A549 (cell line): Measurements from ENCODE around the gene RPGR. TPM values are rescaled to one million over a fixed set of nuclear protein-coding genes. Genes with fewer than 3 reads are reported as not detected.
A peak's percentile ranks its signal among the peaks of the same experiment; 100 is the strongest.

Experiments
- ATAC-seq, 2 experiments: fragments of 200-7000 bp in 1 of 2; fragments of >200 bp in 1 of 2; cut with Nextera tagmentation in 1 of 2; cut with Tn5 transposase in 1 of 2; 3 replicates each; pipeline versions ENCODE4 v1.8.0 to v1.9.1; 2018 to 2020; ENCODE audit warnings: mild to moderate bottlenecking in 1 of 2, moderate library complexity in 1 of 2
- CTCF ChIA-PET: fragments of 300-600 bp; sonication (Branson Sonifier 250); formaldehyde crosslinking; extraction: SDS; loops from one replicate; lab custom pipeline; 2021; ENCODE audit warnings: antibody characterized with exemption, inconsistent platforms; lab: Yijun Ruan, JAX
- POLR2A ChIA-PET: fragments of 350-600 bp; formaldehyde crosslinking; extraction: SDS; loops from one replicate; lab custom pipeline; 2021; ENCODE audit warnings: antibody characterized with exemption, inconsistent platforms; lab: Yijun Ruan, JAX
- DNase-seq, 2 experiments: peaks; one replicate each; pipeline versions ENCODE4 v3.0.0 to v3.0.0-alpha.2; 2011 to 2016; ENCODE audit warnings: low read depth in 1 of 2, low spot score in 1 of 2
- FAIRE-seq: peaks from 2 replicates; lab custom pipeline; 2011; peaks lifted over from hg19 to GRCh38; lab: Jason Lieb, UNC
- H3K27ac ChIP-seq, 2 experiments: fragments of >200 bp; sonication (Bioruptor Twin); formaldehyde crosslinking; 3 replicates each; pipeline ENCODE4 v1.5.1; 2016 to 2017
- H3K4me1 ChIP-seq: fragments of >200 bp; sonication (Bioruptor Twin); formaldehyde crosslinking; 3 replicates; pipeline ENCODE4 v1.6.1; 2016
- H3K4me2 ChIP-seq: fragments of >200 bp; sonication (Bioruptor Twin); formaldehyde crosslinking; 3 replicates; pipeline ENCODE4 v1.6.1; 2016
- H3K4me3 ChIP-seq: fragments of >200 bp; sonication (Bioruptor Twin); formaldehyde crosslinking; 3 replicates; pipeline ENCODE4 v1.5.1; 2016
- H3K9me3 ChIP-seq: fragments of >200 bp; sonication (Bioruptor Twin); formaldehyde crosslinking; 3 replicates; pipeline ENCODE4 v1.6.1; 2016
- BCL3 ChIP-seq: fragments of >200 bp; sonication (Bioruptor Twin); formaldehyde crosslinking; IDR thresholded peaks from 3 replicates; pipeline ENCODE4 v1.6.1; 2016
- CBX2 ChIP-seq: fragments of 200-600 bp; sonication (generic); IDR thresholded peaks from 2 replicates; pipeline ENCODE4 v1.6.1; 2016; ENCODE audit warnings: low read depth, mild to moderate bottlenecking, borderline replicate concordance
- CBX8 ChIP-seq: fragments of 200-600 bp; sonication (generic); IDR thresholded peaks from 2 replicates; pipeline ENCODE4 v1.6.1; 2016
- EHMT2 ChIP-seq: fragments of 200-600 bp; sonication (generic); IDR thresholded peaks from 2 replicates; pipeline ENCODE4 v1.6.1; 2016; ENCODE audit warnings: antibody characterized with exemption, low read depth, mild to moderate bottlenecking, moderate library complexity
- ELK1 ChIP-seq: fragments of 150-350 bp; IDR thresholded peaks from 2 replicates; pipeline ENCODE4 v1.6.1; 2014; ENCODE audit warnings: low read depth, mild to moderate bottlenecking, low read length
- EP300 ChIP-seq, 2 experiments: fragments of >200 bp; sonication (Bioruptor Twin); formaldehyde crosslinking; IDR thresholded peaks; 2 replicates in 1 of 2; 3 replicates in 1 of 2; pipeline ENCODE4 v1.6.1; 2016 to 2017
- ESRRA ChIP-seq: fragments of 150-350 bp; IDR thresholded peaks from 2 replicates; pipeline ENCODE4 v1.6.1; 2014; ENCODE audit warnings: mild to moderate bottlenecking, low read length, borderline replicate concordance
- FOSB ChIP-seq: fragments of 250-450 bp; sonication (Bioruptor Pico); IDR thresholded peaks from 2 replicates; pipeline ENCODE4 v1.5.0; 2020; ENCODE audit warnings: mild to moderate bottlenecking, moderate library complexity
- FOSL2 ChIP-seq, 2 experiments: fragments of 450-650 bp in 1 of 2; fragments of >200 bp in 1 of 2; sonication (Bioruptor Twin) in 1 of 2; formaldehyde crosslinking; IDR thresholded peaks; 2 replicates each; pipeline versions ENCODE4 v1.5.0 to v1.6.1; 2016 to 2020; ENCODE audit warnings: mild to moderate bottlenecking in 1 of 2, moderate library complexity in 1 of 2
- FOXS1 ChIP-seq: fragments of 250-450 bp; sonication (Bioruptor Pico); IDR thresholded peaks from 2 replicates; pipeline ENCODE4 v1.5.0; 2020; ENCODE audit warnings: mild to moderate bottlenecking, moderate library complexity
- HES2 ChIP-seq: fragments of >200 bp; sonication (Bioruptor Twin); formaldehyde crosslinking; IDR thresholded peaks from 2 replicates; pipeline ENCODE4 v1.6.1; 2016
- HOXA7 ChIP-seq: fragments of 250-450 bp; sonication (Bioruptor Pico); IDR thresholded peaks from 2 replicates; pipeline ENCODE4 v1.5.0; 2020; ENCODE audit warnings: mild to moderate bottlenecking, moderate library complexity
- HOXB5 ChIP-seq: fragments of 250-450 bp; sonication (Bioruptor Pico); IDR thresholded peaks from 2 replicates; pipeline ENCODE4 v1.5.0; 2020; ENCODE audit warnings: mild to moderate bottlenecking, moderate library complexity
- JUNB ChIP-seq: fragments of >200 bp; sonication (Bioruptor Twin); formaldehyde crosslinking; IDR thresholded peaks from 2 replicates; pipeline ENCODE4 v1.6.1; 2016
- MAX ChIP-seq: IDR thresholded peaks from 2 replicates; pipeline ENCODE4 v1.6.1; 2012
- NPAS2 ChIP-seq: fragments of 250-450 bp; sonication (Bioruptor Pico); IDR thresholded peaks from 2 replicates; pipeline ENCODE4 v1.8.0; 2022; ENCODE audit warnings: mild to moderate bottlenecking, moderate library complexity, borderline replicate concordance
- NR3C1 ChIP-seq: fragments of >200 bp; sonication (Bioruptor Twin); formaldehyde crosslinking; IDR thresholded peaks from 3 replicates; pipeline ENCODE4 v1.6.1; 2017
- PBX3 ChIP-seq: IDR thresholded peaks from 2 replicates; pipeline ENCODE4 v1.6.1; 2012
- PHF8 ChIP-seq: fragments of 200-600 bp; sonication (generic); IDR thresholded peaks from 2 replicates; pipeline ENCODE4 v1.6.1; 2016; ENCODE audit warnings: low read depth, mild to moderate bottlenecking, antibody characterized with exemption, moderate library complexity, borderline replicate concordance
- RARB ChIP-seq: fragments of 250-450 bp; sonication (Bioruptor Pico); IDR thresholded peaks from 2 replicates; pipeline ENCODE4 v1.8.0; 2021; ENCODE audit warnings: mild to moderate bottlenecking, moderate library complexity
- RCOR1 ChIP-seq: fragments of 150-350 bp; IDR thresholded peaks from 2 replicates; pipeline ENCODE4 v1.6.1; 2014; ENCODE audit warnings: antibody characterized with exemption, low read length, low read depth
- RFX5 ChIP-seq: fragments of 450-650 bp; IDR thresholded peaks from 2 replicates; pipeline ENCODE4 v1.7.1; 2014; ENCODE audit warnings: antibody characterized with exemption, mild to moderate bottlenecking, moderate library complexity
- RNF2 ChIP-seq: fragments of 200-600 bp; sonication (generic); IDR thresholded peaks from 2 replicates; pipeline ENCODE4 v1.6.1; 2016; ENCODE audit warnings: low read depth, mild to moderate bottlenecking, antibody characterized with exemption, moderate library complexity, borderline replicate concordance
- SMC3 ChIP-seq: fragments of >200 bp; sonication (Bioruptor Twin); formaldehyde crosslinking; IDR thresholded peaks from 3 replicates; pipeline ENCODE4 v1.6.1; 2018; ENCODE audit warnings: inconsistent platforms
- USF2 ChIP-seq: fragments of 450-650 bp; IDR thresholded peaks from 2 replicates; pipeline ENCODE4 v1.6.1; 2014; ENCODE audit warnings: antibody characterized with exemption
- ZC3H11A ChIP-seq: fragments of 450-650 bp; IDR thresholded peaks from 2 replicates; pipeline ENCODE4 v1.6.1; 2014; ENCODE audit warnings: antibody characterized with exemption, mild to moderate bottlenecking
- ZSCAN20 ChIP-seq: fragments of 250-450 bp; sonication (Bioruptor Pico); IDR thresholded peaks from 2 replicates; pipeline ENCODE4 v1.8.0; 2022; ENCODE audit warnings: mild to moderate bottlenecking, moderate library complexity
- WGBS: methylation state at CpG from one replicate; pipeline ENCODE4 v1.1.6; 2017; ENCODE audit errors: missing lambda C conversion rate; 5-methylcytosine and 5-hydroxymethylcytosine counted together
- polyA plus RNA-seq, 4 experiments: library from polyadenylated mRNA; depleted of rRNA in 3 of 4; stranded (reverse); fragments of >200 nt; fragmentation: RNase III in 1 of 4; extraction: RNeasy Plus Mini Kit Qiagen cat#74134 plus additional on column Dnase treatment in 1 of 4; gene quantifications; 2 replicates in 3 of 4; 3 replicates in 1 of 4; pipeline ENCODE4 v1.2.3, GENCODE V29; 2011 to 2017

The RPGR gene
- polyA plus RNA-seq, 2 of the 4 experiments (the other 2 are of a cell fraction) = 8.1 to 10.5 TPM

- DNase-seq = no peak
- peaks cover 51% of the 10 kb centered on the region for H3K4me1 ChIP-seq
- ATAC-seq = no peak
- ChIA-PET CTCF (interaction anchor here (1.2 kb wide), 1 partner anchor 87 kb away, joined by 5 read pairs; no protein-coding TSS in a partner anchor), POLR2A (no interaction called here)
- H3K4me2 ChIP-seq = peak overlapping the region; percentile 75; the same call in 2 of the 3 replicates
- TF ChIP-seq ESRRA (no peak), RCOR1 (no peak), BCL3 (no peak), EHMT2 (no peak), NR3C1 (no peak), NPAS2 (CRISPR knock-in tag) (no peak), USF2 (no peak), RFX5 (no peak), FOXS1 (no peak), ELK1 (no peak), HOXA7 (no peak), JUNB (no peak), RARB (CRISPR knock-in tag) (no peak), SMC3 (no peak), RNF2 (no peak), HES2 (no peak), PBX3 (no peak)
- H3K4me3 ChIP-seq = no peak overlapping the region
- peak overlapping the region in 1 of 2 experiments; percentile 69; a peak in 3 of 6 replicates for H3K27ac ChIP-seq
- 73% methylated on average over 1 of the region's 1 CpG for WGBS
- no peak for FAIRE-seq
- no peaks in the 10 kb centered on the region for H3K9me3 ChIP-seq
Measured at GRCh38 chrX:38278682-38279081, 48.6 kb downstream of the RPGR start.

GRCh38 chrX:38277802-38278201 lies 49.5 kb downstream of the RPGR start:
- H3K4me2 ChIP-seq = peak overlapping the region; percentile 75
- ChIA-PET POLR2A (interaction anchor here (0.9 kb wide), 1 partner anchor 49 kb away, joined by 3 read pairs; the partner anchor contains the start of gene RPGR), CTCF (interaction anchor here (1.0 to 1.2 kb wide), 2 partner anchors 49 to 86 kb away, joined by 3 to 5 read pairs; partner anchors contain the start of gene RPGR)
- no peak overlapping the region for H3K4me3 ChIP-seq
- DNase-seq (peak in 1 of 2 experiments; percentile 41), ATAC-seq (peak in 1 of 2 experiments; percentile 25; a peak in 1 of 6 replicates), FAIRE-seq (no peak)
- WGBS = 23% methylated on average over 2 of the region's 2 CpGs
- peak; percentile 49; the same call in 1 of the 2 replicates for TF ChIP-seq HOXB5 (CRISPR knock-in tag)
- TF ChIP-seq FOSL2 (IDR thresholded peaks at IDR 0.05) = no peak
- no peak for TF ChIP-seq FOSL2 (CRISPR knock-in tag; IDR thresholded peaks at IDR 0.05)
- TF ChIP-seq CBX8 = no peak
- 0 out of 5 replicates have a peak, but pooled peaks of 1 of the 2 experiments have one; percentile 16 for TF ChIP-seq EP300 (IDR thresholded peaks at IDR 0.05)
- TF ChIP-seq CBX2 = no peak
- TF ChIP-seq FOSB = no peak
- TF ChIP-seq EHMT2 = no peak
- TF ChIP-seq MAX = no peak
- no peak for TF ChIP-seq ZSCAN20
- TF ChIP-seq PHF8 = no peak
- no peak for TF ChIP-seq ZC3H11A
- H3K9me3 ChIP-seq = no peaks in the 10 kb centered on the region
- peaks cover 51% of the 10 kb centered on the region for H3K4me1 ChIP-seq
- peak overlapping the region in 1 of 2 experiments; percentile 69; a peak in 3 of 6 replicates for H3K27ac ChIP-seq
